Sigmoid colon (tissue), 7 donors: ENCODE data around the gene NKX1-1. TPM values are rescaled to one million over a fixed set of nuclear protein-coding genes. Genes with fewer than 3 reads are reported as not detected.
A peak's percentile ranks its signal among the peaks of the same experiment; 100 is the strongest.

ENCODE experiments used
- DNase-seq: peaks from one replicate; pipeline ENCODE4 v3.0.0-alpha.2; 2019
- H3K27ac ChIP-seq, 4 donors: fragments of 200-600 bp; sonication (generic); one replicate each; pipeline ENCODE4 v1.5.1; 2016 to 2019; ENCODE audit warnings: mild to moderate bottlenecking in 1 of 4
- H3K27me3 ChIP-seq, 3 donors: fragments of 200-600 bp; sonication (generic); one replicate each; pipeline ENCODE4 v1.5.1; 2019; ENCODE audit warnings: mild to moderate bottlenecking in 1 of 3
- H3K36me3 ChIP-seq, 4 donors: fragments of 200-600 bp; sonication (generic); one replicate each; pipeline ENCODE4 v1.5.1; 2016 to 2019
- H3K4me1 ChIP-seq, 4 donors: fragments of 200-600 bp; sonication (generic); one replicate each; pipeline ENCODE4 v1.5.1; 2017 to 2019
- H3K4me3 ChIP-seq, 4 donors: fragments of 200-600 bp; sonication (generic); one replicate each; pipeline ENCODE4 v1.5.1; 2017 to 2019; ENCODE audit warnings: mild to moderate bottlenecking in 2 of 4, moderate library complexity in 1 of 4
- H3K9me3 ChIP-seq, 4 donors: fragments of 200-600 bp in 3 of 4; sonication (generic) in 3 of 4; one replicate each; pipeline versions ENCODE4 v1.5.1 to v1.6.1; 2013 to 2019
- CTCF ChIP-seq, 4 experiments: fragments of 450-650 bp in 3 of 4; fragments of 200-600 bp in 1 of 4; IDR thresholded peaks; one replicate each; pipeline ENCODE4 v1.5.1; 2016 to 2019; ENCODE audit warnings: antibody characterized with exemption in 4 of 4, mild to moderate bottlenecking in 3 of 4, moderate library complexity in 2 of 4
- EP300 ChIP-seq, 4 donors: sonication (generic); formaldehyde crosslinking; IDR thresholded peaks; one replicate each; pipeline ENCODE4 v1.6.1; 2017; ENCODE audit warnings: antibody characterized with exemption in 4 of 4
- POLR2A ChIP-seq, 2 donors: fragments of 450-650 bp; IDR thresholded peaks; one replicate each; pipeline ENCODE4 v1.6.1; 2016; ENCODE audit warnings: antibody characterized with exemption in 2 of 2, mild to moderate bottlenecking in 2 of 2, moderate library complexity in 2 of 2
- POLR2AphosphoS5 ChIP-seq, 4 donors: sonication (generic); formaldehyde crosslinking; IDR thresholded peaks; one replicate each; pipeline ENCODE4 v1.6.1; 2017; ENCODE audit warnings: antibody characterized with exemption in 4 of 4
- WGBS, 2 donors: extraction: QIAGEN DNeasy Blood & Tissue Kit; methylation state at CpG; one replicate each; pipeline ENCODE4 v1.1.7; 2013; 5-methylcytosine and 5-hydroxymethylcytosine counted together
- intact Hi-C: fragments of 100-400 bp; cut with DNase I; formaldehyde crosslinking; loops from one replicate; pipeline ENCODE4 v1.15.1; 2023
- polyA plus RNA-seq, 3 donors: library from polyadenylated mRNA; stranded (reverse); fragments of 200-250 nt; gene quantifications; one replicate each; pipeline ENCODE4 v1.2.3, GENCODE V29; 2013
- total RNA-seq, 4 donors: library from RNA; depleted of rRNA; stranded (reverse); fragments of >200 nt; gene quantifications; one replicate each; pipeline ENCODE4 v1.1.0, GENCODE V29; 2016
- donor health status: healthy with polysubstance abuse.
- donor health status: Bipolar disorder and iron deficiency.
- donor health status: healthy.

NKX1-1 gene
- total and polyA plus RNA-seq, 7 donors, result not detected

- Histone ChIP-seq H3K4me3 (no peak overlapping the region), H3K36me3 (peaks cover 5 to 55% (median 13%) of the 10 kb centered on the region in 4 donors), H3K27ac (no peak overlapping the region), H3K4me1 (no peaks in the 10 kb centered on the region), H3K9me3 (peaks cover 0 to 7% (median 0%) of the 10 kb centered on the region in 4 donors), H3K27me3 (no peaks in the 10 kb centered on the region)
- DNase-seq, result no peak
- intact Hi-C loops, result no loop called here
- TF ChIP-seq POLR2AphosphoS5 (IDR thresholded peaks at IDR 0.05) (no peak), POLR2A (IDR thresholded peaks at IDR 0.05) (no peak), EP300 (IDR thresholded peaks at IDR 0.05) (no peak), CTCF (IDR thresholded peaks at IDR 0.05) (no peak)
- 96% methylated on average over 44 of the region's 44 CpGs for WGBS, 2 donors
Observed at GRCh38 chr4:1385373-1386340, 20.6 kb downstream of the NKX1-1 start.

- DNase-seq, result peak; percentile 57
- WGBS, 2 donors, result 93% methylated on average over 16 of the region's 16 CpGs
- no peaks in the 10 kb centered on the region for H3K27me3 ChIP-seq
Observed at GRCh38 chr4:1384675-1385372, 21.4 kb downstream of the NKX1-1 start.

GRCh38 chr4:1383728-1384591, 22.3 kb downstream of the NKX1-1 start:
- Histone ChIP-seq H3K4me3 (no peak overlapping the region), H3K9me3 (peaks cover 0 to 7% (median 0%) of the 10 kb centered on the region in 4 donors), H3K27ac (no peak overlapping the region), H3K36me3 (peaks cover 5 to 61% (median 13%) of the 10 kb centered on the region in 4 donors), H3K4me1 (no peaks in the 10 kb centered on the region), H3K27me3 (no peaks in the 10 kb centered on the region)
- 90 to 91% methylated on average over 34 of the region's 34 CpGs for WGBS, 2 donors
- TF ChIP-seq EP300 (IDR thresholded peaks at IDR 0.05) (no peak), POLR2AphosphoS5 (IDR thresholded peaks at IDR 0.05) (no peak), POLR2A (IDR thresholded peaks at IDR 0.05) (no peak), CTCF (IDR thresholded peaks at IDR 0.05) (no peak)
- intact Hi-C loops, result no loop called here
- DNase-seq, result peak; percentile 61

More at GRCh38 chr4:1384675-1385372, 21.4 kb downstream of the NKX1-1 start:
- Histone ChIP-seq H3K9me3 (peaks cover 0 to 7% (median 0%) of the 10 kb centered on the region in 4 donors), H3K36me3 (peaks cover 5 to 64% (median 13%) of the 10 kb centered on the region in 4 donors), H3K4me3 (no peak overlapping the region), H3K27ac (no peak overlapping the region), H3K4me1 (no peaks in the 10 kb centered on the region)
- TF ChIP-seq EP300 (IDR thresholded peaks at IDR 0.05), result no peak
- intact Hi-C loops, result no loop called here

- DNase-seq, result peak; percentile 59
- intact Hi-C loops, result no loop called here
- no peak for TF ChIP-seq POLR2A (IDR thresholded peaks at IDR 0.05)
- TF ChIP-seq CTCF (IDR thresholded peaks at IDR 0.05), result no peak
- no peak for TF ChIP-seq EP300 (IDR thresholded peaks at IDR 0.05)
- no peak for TF ChIP-seq POLR2AphosphoS5 (IDR thresholded peaks at IDR 0.05)
- H3K9me3 ChIP-seq, result no peaks in the 10 kb centered on the region
- H3K36me3 ChIP-seq, result peaks cover 5 to 56% (median 13%) of the 10 kb centered on the region in 4 donors
- H3K4me1 ChIP-seq, result no peaks in the 10 kb centered on the region
- WGBS, 2 donors, result 91% methylated on average over 27 of the region's 27 CpGs
- H3K27ac ChIP-seq, result no peak overlapping the region
- no peaks in the 10 kb centered on the region for H3K27me3 ChIP-seq
- H3K4me3 ChIP-seq, result no peak overlapping the region
Observed at GRCh38 chr4:1382776-1383727, 23.2 kb downstream of the NKX1-1 start.
